Peyer's patch (tissue), 4 donors: ENCODE results near the gene ZNF683.

Experiments
- POLR2A ChIP-seq, 2 donors: fragments of 450-650 bp; IDR thresholded peaks; one replicate each; pipeline ENCODE4 v1.5.1; 2017; ENCODE audit warnings: antibody characterized with exemption in 2 of 2, mild to moderate bottlenecking in 2 of 2, moderate library complexity in 2 of 2
- TF ChIP-seq, protein P1 (sequence below), 6 experiments: fragments of 450-650 bp in 4 of 6; fragments of 200-600 bp in 2 of 6; sonication (generic) in 1 of 6; IDR thresholded peaks; one replicate each; pipeline ENCODE4 v1.5.1; 2017 to 2019; ENCODE audit warnings: antibody characterized with exemption in 6 of 6, mild to moderate bottlenecking in 3 of 6, moderate library complexity in 1 of 6

DNA sequence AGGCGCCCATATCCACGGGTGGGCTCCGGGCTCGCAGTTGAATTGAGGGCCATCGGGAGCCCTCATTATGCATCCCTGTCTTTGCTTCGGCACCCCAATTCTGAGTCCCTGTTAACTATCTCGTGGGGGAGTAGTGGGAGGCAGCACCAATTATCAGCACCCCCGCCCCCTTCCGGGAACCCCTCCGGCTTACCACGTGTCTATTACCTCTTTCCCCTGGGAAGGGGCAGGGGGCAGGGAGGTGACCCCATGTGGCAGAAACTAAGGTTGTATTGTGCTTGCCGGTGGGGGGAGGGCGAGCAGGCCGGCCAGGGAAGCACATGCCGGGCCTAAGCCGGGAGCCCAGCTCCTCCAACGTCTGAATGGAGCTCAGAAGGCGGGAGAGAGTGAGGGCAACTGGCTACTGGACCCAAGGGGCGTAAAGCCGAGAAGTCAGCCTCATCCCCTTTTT is 39.1 kb upstream of the ZNF683 start:
- TF ChIP-seq, protein P1, sequence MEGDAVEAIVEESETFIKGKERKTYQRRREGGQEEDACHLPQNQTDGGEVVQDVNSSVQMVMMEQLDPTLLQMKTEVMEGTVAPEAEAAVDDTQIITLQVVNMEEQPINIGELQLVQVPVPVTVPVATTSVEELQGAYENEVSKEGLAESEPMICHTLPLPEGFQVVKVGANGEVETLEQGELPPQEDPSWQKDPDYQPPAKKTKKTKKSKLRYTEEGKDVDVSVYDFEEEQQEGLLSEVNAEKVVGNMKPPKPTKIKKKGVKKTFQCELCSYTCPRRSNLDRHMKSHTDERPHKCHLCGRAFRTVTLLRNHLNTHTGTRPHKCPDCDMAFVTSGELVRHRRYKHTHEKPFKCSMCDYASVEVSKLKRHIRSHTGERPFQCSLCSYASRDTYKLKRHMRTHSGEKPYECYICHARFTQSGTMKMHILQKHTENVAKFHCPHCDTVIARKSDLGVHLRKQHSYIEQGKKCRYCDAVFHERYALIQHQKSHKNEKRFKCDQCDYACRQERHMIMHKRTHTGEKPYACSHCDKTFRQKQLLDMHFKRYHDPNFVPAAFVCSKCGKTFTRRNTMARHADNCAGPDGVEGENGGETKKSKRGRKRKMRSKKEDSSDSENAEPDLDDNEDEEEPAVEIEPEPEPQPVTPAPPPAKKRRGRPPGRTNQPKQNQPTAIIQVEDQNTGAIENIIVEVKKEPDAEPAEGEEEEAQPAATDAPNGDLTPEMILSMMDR (IDR thresholded peaks at IDR 0.05): no peak
- no peak for TF ChIP-seq POLR2A (IDR thresholded peaks at IDR 0.05)
